HG03354 (cell line): ENCODE data around the gene PPP6R3.
"Not testable (repeated sequence)": the region's sequence is repeated elsewhere in the genome, so short reads cannot be mapped to it uniquely, and the experiment has no call there.

ENCODE experiments used
- ATAC-seq: cut with Tn5 transposase; IDR thresholded peaks from one replicate; pipeline ENCODE4 v1.9.1; 2021; ENCODE audit warnings: mild to moderate bottlenecking; ENCODE audit not compliant: unreplicated experiment, poor library complexity, severe bottlenecking

The PPP6R3 gene

DNA sequence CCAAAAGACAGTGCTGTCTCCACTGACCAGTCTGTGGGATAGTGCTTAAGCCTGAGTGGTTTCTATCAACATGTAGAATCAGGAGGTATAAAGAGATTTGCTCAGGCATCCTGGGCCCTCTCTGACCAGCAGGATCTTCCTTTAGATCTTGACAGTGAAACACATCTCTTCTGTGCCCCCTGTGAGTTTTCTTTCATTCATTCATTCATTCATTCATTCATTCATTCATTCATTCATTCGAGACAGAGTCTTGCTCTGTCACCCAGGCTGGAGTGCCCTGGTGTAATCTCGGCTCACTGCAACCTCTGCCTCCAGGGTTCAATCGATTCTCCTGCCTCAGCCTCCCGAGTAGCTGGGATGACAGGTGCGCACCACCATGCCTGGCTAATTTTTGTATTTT lies 26.4 kb upstream of the PPP6R3 start:
- not testable (repeated sequence) for ATAC-seq

DNA sequence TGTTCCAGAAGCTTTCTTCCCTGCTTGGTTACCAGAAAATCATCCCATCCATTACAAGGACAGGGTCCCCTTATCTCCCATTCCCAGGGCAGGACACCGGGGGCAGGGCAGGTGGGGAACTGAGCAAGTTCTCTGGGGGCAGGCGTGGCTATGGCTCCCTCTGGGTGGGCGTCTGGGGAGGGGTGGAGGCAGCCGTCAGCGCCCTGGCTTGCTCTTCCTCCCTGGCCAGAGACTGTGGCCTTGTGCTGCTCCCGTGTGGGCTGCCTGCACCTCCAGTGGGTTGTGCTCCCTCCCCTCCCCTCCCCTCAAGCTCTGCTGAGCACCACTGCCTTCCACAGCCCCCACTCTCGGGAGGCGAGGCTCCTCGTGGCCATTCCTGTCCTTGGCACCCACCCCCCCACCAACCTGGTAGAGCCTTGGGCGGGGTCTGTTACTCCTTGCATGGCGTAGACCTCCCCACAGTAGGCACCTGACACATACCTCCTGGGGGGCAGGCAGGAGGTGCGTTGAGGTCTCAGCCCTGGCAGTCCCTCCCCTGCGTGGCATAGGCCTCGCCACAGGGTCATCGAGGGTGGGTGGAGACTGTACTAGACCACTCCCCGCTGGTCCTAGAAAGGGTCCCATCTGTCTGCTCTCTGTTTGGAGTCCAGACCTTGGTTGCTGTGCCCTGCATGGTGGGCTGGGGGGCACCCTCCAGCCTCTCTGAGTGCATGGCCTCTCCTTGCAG lies 24.2 kb upstream of the PPP6R3 start:
- no peak for ATAC-seq

DNA sequence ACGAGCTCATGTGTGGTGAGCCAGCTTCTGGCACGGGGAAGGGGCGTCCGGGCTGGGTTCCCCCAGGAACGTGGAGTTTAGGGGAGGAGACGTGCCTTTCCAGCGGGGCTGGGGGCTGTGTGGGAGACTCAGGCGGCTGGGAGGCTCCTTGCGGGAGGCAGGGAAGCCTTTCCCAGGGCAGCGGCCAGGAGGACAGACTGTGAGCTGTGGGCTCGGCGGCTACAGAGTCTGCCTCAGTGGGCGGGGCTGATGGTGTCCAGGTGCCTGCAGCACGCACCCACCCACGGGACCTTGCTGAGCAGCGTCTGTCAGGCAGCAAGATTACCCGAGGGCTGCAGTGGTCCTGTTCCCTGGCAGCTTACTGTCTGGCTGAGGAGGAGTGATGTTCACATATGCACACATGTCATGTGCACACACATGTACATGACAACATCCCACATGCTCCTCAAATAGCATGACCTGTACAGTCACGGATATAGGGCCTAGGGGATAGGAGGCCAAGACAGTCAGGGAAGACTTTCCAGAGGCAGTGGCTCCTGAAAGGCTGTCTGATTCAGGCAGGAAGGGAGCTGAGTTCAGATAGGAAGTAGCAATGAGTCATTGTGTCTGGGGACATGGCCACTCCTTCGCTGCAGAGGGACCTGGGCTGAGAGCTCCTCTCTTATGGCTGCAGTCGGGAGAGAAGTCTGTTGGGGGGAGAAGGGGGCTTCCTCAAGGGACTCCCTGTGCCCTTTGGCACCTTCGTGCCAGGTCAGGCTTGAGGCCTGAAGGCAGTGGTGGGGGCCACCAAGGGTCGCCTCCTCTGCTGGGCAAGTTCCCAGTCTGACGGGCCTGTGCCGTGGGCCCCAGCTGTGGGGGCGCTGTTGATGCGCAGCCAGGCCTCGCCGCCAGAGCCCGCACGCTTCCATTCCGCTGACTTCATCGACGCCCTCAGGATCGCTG lies 23.3 kb upstream of the PPP6R3 start:
- no peak for ATAC-seq

DNA sequence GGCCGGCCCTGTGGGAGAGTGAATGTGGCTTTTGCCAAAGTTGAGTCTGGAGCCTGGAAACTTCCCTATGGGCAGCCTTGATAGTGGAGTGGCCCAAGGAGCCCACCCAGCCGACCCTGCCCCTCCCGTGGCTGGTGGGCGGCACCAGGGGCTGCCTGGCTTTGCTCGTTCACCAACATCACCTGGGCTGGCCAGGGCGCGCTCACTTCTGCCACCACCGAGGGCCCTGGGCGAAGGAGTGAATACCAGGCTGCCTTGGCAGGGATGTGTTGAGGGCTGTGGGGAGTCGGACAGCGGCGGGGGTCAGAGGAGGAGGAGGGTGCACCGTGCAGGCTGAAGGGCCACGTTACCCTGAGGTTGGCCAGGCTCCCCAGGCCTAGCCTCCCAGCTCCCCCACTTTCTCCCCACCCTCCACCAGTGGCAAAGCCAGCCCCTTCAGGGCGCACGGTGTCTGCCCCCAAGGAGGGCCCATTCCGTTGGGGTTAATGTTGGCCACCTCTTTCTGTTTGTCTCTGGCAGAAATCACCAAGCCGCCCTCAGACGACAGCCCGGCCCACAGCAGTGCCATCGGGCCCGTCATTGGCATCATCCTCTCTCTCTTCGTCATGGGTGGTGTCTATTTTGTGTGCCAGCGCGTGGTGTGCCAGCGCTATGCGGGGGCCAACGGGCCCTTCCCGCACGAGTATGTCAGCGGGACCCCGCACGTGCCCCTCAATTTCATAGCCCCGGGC lies 22.5 kb upstream of the PPP6R3 start:
- no peak for ATAC-seq

DNA sequence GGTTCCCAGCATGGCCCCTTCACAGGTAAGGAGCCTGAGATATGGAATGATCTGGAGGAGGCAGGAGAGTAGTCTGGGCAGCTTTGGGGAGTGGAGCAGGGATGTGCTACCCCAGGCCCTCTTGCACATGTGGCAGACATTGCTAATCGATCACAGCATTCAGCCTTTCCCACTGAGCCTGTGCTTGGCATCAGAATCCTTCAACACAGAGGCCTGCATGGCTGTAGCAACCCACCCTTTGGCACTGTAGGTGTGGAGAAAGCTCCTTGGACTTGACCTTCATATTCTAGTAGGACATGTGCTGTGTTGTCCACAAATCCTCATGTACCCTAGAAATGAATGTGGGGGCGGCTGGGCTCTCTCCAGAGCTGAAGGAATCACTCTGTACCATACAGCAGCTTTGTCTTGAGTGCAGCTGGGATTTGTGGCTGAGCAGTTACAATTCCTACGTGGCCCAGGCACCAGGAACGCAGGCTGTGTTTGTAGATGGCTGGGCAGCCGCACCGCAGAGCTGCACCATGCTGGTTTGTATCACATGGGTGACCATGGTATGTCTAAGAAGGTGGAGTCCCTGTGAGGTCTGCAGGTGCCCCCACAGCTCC lies 21.8 kb upstream of the PPP6R3 start:
- no peak for ATAC-seq

DNA sequence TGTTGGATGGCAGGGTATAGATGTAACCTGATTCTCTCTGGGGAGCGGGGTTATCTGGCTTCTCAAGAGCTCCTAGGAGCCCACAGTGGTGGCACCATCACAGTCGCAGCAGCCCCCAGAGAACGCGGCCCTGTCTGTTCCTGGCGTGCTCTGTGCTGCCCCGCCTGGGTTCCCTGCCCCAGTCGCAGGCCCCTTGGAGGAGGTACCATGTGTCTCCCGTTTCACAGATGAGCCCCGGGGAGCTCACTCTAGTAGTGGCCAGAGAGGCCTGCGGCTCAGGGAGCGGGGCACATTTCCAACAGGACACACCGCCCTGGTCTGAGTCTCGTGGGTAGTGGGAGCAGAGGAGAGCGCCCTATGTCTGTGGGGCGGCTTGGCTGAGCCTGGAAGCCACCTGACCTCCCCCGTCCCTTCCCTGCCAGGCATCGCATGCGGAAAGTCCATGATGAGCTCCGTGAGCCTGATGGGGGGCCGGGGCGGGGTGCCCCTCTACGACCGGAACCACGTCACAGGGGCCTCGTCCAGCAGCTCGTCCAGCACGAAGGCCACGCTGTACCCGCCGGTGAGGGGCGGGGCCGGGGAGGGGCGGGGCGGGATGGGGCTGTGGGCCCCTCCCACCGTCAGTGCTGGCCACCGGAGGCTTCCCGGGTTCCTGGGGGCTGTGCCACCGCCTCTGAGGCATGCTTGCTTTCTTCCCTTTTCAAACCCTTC lies 21.0 kb upstream of the PPP6R3 start:
- ATAC-seq, result no peak

DNA sequence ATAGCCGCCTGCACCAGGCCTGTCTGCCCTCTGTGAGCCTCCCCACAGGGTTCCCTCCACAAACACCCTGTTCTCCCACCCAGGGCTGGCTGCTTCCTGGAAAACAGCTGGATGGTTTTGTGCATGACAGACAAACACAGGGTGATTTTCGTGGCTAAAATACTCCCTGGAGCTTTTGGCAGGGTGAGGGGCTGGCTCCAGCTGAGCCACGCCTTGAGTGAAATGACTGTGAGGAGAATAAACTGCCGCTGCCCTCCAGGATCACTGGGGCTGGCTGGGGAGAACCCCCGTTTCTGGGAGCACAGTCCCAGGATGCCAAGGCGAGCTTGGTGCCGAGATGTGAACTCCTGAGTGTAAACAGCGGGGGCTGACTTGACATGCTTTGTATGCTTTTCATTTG lies 20.3 kb upstream of the PPP6R3 start:
- ATAC-seq, result no peak

DNA sequence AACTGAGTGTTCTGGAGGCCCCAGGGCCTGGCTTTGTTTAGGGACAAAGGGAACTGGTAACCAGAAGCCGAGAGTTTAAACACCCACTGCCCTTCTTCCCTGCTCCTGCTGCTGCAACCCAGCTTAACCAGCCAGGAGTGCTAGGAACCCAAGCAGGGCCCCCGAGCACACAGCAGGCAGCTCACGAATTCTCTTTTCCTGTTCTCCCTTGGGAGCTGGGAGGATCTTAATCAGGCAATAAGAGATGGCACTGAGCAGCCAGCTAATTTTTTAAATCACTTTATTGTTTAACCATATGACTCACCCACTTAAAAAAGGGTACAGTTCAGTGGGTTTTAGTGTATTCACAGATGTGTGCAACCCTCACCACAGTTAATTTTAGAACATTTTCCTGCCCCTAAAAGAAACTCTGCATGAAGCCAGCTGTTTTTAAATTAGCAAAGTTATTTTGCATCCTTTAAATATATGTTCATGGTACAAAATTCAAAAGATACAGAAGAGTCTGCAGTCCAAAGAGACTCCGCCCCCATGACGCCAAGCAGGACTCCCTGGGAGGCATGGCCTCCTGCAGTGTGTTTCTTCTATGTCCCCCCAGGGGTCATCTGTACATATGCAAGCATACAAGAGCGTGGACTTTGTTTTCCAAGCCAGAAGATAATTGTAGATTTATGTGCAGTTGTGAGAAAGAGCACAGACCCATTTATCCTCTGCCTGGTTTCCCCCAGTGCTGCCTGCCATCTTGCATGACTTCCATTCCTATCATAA lies 18.9 kb upstream of the PPP6R3 start:
- ATAC-seq, result no peak

DNA sequence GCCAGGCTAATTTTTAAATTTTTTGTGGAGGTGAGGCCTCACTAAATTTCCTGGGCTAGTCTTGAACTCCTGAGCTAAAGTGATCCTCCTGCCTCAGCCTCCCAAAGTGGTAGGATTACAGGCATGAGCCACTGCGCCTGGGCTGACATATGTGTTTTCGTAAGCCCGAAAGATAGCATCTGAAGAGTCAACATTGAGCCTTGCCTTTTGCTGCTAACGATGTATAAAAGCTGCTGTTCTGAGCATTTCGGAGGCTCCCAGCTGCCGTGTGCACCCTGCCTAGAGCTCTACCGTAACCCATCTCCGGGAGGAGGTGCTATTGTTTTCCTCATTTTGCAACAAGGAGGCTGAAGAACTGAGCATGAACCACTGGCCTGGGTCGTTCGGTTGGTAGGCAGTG lies 18.1 kb upstream of the PPP6R3 start:
- ATAC-seq, result no peak

DNA sequence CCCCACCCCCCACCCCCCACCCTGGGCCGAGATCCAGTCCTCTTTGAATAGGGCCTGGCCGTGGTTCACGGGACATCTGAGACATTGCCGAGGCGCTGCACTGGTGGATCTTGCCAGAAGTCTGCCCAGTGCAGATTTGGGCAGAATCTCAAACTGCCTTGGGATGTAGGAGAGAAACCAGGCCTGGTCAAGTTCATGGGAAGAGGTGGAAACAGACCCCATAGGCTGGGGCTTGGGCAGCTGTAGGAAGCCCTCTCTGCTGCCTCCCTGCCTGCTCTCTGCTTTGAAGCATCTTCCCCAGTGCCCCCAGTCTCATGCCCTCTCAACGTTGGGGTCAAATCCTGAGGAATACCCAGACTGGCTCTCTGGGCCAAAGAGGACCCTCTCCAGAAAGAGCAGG lies 16.0 kb upstream of the PPP6R3 start:
- ATAC-seq, result no peak

DNA sequence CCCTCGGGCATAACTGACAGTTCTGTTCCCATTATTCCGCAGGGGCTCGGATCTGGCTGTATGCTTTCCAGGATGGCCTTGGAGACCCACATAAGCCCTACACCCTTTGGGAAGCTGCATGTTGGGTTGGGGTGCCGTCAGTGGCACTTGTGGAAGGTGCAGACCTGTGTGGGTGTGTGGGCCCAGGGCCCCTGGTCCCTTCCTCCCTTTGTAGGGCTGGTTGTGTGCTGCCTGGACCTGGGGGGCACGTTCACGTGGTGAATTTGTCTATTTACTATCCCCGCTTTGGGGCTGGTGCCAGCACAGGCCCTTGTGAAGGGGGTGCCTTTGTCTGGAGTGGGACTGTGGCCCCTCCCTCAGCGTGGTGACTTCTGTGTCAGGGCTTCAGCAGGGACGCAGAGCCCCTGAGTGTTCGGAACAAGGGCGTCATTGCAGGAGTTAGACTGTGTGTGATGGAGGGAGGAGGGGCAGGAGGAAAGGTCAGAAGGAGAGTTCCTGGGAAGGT lies 15.0 kb upstream of the PPP6R3 start:
- no peak for ATAC-seq

DNA sequence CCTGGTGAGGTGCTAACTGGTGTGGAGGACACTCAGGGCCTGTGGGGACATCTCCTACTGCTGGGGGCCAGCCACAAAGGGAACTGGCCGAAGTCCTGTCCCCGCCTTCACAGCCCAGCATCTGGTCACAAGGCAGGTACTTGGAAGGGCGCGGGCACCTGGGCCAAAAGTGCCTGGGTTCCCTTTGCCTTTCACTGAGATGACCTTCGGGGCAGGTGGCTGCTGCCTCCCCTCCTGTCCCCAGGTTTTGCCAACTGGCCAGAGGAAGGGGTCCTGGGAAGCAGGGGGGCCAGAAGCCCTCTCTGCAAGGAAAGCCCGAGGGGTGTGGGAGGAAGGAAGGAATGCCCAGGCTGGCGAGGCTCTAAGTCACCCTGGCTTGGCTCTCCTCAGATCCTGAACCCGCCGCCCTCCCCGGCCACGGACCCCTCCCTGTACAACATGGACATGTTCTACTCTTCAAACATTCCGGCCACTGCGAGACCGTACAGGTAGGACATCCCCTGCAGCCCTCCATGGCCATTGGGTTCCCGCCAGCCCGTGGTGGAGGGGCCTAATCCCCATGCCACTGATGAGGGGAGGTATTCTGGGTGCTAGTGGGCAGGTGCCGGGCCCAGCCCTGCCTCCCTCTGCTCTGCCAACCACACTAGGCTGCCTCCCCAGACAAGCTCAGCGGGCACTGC lies 14.4 kb upstream of the PPP6R3 start:
- no peak for ATAC-seq

DNA sequence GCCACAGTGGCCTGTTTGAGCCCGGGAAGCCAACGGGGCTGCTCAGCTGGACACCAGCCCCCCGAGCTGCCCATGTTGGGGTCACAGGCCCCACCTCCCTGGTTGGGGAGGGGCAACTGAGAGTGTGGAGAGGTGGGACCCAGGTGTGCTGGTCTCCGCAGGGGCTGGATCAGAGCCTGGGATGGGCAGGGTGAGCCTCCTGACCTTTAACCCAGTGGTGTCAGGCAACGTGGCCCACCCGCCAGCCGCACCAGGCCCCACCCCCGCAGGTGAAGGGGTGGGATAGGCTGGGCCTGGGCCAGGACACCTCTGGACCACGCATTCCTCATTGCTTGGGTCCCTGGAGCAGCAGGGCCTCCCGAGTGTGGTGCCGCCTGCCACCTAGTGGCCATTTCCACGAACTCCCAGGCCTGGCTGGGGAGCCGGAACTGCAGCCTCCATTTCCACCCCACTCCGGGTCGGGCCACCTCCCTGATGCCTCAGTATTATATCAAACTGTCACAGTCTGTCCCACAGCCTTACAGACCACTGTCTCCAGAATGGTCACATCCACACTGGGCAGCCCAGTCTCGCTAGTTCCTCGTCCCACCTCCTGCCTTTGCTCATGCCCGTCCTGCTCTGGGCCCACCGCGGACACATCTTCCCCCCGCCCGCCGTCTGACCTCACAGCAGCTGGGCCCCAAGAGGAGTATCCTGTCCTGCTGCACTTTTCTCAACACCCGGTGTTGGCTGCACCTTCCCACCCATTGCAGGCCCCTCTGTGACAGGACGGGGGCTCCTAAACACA lies 13.3 kb upstream of the PPP6R3 start:
- no peak for ATAC-seq

DNA sequence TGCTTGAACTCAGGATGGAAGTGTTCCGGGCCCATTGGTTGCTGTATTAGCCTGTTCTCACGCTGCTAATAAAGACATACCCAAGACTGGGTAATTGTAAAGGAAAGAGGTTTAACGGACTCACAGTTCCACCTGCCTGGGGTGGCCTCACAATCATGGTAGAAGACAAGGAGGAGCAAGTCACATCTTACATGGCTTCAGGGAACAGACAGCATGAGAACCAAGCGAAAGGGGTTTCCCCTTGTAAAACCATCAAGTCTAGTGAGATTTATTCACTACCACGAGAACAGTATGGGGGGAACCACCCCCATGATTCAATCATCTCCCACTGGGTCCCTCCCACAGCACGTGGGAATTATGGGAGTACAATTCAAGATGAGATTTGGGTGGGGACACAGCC lies 12.6 kb upstream of the PPP6R3 start:
- not testable (repeated sequence) for ATAC-seq

DNA sequence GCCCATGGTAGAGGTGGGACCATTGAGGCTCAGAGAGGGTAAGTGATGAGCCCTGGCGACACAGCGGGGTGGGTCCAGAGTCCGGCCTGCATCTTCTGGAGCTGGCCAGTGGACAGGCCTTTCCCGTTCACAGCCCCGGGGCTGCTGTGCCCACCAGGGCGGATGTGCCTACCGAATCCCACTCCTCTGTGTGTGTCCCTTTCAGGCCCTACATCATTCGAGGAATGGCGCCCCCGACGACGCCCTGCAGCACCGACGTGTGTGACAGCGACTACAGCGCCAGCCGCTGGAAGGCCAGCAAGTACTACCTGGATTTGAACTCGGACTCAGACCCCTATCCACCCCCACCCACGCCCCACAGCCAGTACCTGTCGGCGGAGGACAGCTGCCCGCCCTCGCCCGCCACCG lies 11.9 kb upstream of the PPP6R3 start:
- no peak for ATAC-seq

DNA sequence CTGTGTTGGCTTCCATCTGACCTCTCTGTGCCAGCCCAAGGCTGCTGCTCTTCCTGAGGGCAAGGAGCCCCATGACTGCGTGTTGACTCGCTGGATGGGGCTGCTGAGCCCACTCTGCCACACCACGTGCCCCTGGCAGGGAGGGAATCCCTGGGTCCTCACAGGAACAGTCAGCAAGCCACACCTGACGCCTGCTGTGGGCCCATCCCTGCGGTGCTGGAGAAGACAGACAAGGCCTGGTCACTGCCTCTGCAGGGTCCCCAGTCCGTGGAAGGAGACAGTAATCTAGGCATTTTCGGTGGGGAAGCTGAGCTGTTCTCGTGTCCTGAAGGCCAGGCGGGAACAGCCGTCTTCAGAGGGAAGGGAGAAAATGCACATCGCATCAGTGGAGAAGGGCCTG lies 10.6 kb upstream of the PPP6R3 start:
- no peak for ATAC-seq

DNA sequence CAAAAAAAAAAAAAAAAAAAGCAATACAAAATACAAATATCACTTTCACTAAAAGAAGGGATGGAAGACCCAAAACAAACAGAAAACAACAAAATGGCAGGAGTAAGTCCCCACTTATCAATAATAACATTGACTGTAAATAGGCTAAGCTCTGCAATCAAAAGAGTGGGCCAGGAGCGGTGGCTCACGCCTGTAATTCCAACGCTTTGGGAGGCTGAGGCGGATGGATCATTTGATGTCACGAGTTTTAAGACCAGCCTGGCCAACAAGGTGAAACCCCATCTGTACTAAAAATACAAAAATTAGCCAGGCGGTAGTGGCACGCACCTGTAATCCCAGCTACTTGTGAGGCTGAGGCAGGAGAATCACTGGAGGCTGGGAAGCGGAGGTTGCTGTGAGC lies 9.8 kb upstream of the PPP6R3 start:
- no peak for ATAC-seq
